GM12801 (cell line): ENCODE data around the gene EIF3K.

Experiments used
- TF ChIP-seq, protein P1 (sequence below): IDR thresholded peaks from one replicate; pipeline ENCODE4 v1.5.1; 2011; ENCODE audit warnings: control low read depth; ENCODE audit not compliant: insufficient read length; ENCODE audit errors: extremely low read depth

EIF3K gene

DNA sequence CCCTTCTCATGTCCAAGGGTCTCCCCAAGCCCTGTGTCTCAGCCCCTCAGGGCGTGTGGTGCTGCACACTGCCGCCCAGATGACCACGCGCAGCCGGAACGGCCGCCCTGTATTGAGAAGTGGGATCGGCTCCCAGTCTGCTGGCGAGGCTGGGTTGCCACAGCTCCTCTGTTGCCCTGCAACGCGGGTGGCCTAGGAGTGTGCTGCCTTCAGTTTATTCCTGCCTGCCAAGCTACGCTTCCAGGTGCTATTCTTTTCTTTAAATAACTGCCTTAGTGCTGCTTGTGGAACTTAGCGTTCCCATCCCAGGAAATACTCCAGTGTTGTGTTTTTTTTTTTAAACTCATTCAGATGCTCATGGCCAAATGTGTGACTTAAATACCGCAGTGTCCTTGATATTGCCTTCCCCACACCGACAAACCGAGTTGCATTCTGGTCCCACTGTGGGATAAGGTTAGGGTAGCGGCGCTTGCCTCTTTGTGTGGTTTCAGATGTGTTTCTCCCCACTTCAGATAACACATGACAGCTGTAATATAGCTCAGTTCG is 45.0 kb downstream of the EIF3K start:
- TF ChIP-seq, protein P1, sequence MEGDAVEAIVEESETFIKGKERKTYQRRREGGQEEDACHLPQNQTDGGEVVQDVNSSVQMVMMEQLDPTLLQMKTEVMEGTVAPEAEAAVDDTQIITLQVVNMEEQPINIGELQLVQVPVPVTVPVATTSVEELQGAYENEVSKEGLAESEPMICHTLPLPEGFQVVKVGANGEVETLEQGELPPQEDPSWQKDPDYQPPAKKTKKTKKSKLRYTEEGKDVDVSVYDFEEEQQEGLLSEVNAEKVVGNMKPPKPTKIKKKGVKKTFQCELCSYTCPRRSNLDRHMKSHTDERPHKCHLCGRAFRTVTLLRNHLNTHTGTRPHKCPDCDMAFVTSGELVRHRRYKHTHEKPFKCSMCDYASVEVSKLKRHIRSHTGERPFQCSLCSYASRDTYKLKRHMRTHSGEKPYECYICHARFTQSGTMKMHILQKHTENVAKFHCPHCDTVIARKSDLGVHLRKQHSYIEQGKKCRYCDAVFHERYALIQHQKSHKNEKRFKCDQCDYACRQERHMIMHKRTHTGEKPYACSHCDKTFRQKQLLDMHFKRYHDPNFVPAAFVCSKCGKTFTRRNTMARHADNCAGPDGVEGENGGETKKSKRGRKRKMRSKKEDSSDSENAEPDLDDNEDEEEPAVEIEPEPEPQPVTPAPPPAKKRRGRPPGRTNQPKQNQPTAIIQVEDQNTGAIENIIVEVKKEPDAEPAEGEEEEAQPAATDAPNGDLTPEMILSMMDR, result no peak

DNA sequence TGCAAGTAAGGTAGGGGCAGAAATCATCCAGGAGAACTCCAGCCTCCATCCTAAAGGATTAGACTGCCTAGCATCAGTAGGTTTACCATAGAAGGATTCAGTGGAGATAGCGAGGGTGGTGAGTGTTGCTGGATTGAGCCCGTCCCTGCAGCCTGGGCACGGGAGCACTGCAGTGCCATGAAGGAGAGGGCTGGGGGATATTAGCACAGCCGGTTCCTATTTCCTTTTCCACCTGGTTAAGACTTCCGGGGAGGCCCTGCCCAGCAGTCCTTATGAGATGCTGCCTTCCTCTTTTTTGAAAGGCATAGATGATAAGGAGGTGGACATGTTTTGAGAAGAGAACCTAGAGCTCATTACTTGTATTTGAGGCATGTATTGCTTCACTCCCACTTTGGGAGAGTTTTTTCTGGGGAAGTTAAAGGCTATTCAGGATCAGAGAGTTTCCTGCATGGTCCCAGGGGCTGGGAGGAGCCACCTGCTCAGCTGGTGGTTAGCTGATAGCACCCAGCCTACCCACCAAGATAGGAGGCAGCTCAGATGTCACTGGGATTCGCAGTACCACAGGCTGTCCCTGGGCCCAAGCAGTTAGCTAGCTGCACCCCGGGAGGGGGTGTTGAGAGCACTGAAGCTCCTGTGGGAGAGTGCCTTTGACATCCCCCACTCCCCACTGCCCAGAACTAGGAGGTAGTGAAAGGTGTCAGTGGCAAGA is 45.7 kb downstream of the EIF3K start:
- TF ChIP-seq, protein P1, result no peak

DNA sequence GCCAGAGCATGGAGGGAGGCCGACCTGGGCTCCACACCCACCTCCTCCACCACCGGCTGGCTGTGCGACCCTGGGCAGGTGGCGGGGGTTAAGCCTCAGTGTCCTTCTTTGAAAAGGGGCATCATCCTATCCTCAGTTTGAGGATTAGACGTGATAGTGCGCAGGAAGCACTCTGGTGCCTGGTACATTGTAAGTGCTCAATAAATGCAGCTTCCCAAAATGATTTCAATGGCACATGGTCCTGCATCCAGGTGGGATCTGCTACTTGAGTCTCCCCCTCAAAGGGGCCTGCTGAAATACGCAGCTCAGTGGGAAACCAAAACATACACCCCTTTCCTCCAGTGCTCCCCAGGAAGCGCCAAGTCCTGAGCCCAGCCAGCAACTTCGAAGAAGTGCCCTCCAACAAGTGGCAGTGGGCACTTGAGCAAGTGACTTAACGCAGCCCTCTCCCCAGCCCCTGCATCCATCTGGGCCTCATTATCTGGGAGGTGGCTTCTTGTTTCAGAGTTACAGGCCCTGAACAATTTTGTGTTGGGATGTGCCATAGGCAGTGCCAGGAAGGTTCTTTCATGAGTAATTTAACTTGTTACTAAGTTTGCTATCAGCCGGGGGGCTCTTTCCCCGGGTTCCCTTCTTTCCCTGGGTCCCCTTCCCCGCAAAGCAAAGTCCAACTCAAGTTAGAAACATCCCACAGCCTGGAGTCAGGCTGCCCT is 46.4 kb downstream of the EIF3K start:
- TF ChIP-seq, protein P1, result no peak

DNA sequence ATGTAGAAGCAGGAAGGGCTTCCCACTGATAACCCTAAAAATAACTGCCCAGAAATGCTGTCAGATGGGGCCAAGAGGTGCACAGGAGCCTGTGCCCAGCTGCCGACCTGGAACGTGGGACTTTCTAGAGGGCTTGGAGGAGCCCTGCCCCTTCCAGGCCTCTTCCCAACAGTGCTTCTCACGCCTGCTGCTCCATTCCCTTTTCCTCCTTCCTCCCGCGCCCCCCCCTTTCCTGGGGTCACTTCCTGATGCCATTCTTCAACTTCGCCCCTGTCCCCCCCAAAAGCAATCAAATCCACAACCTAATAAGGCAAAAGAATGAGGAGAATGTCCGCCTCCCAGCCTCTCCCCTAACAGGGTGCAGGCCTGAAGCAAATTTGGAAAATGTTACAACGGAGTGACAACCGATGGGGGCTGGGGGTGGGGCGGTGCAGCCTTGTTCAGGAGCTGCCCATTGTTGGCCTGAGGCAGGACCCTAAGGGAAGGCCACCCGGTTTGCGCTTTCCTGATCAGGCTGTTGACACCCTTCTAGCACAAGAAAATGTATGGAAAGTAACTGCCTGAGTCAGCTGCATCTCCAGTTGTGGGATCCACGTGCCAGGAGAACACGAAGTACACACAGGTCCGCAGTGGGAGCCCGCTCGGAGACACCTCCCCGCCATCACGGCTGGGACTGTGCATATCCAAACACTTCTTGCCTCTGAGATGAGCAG is 47.1 kb downstream of the EIF3K start:
- TF ChIP-seq, protein P1, result no peak

DNA sequence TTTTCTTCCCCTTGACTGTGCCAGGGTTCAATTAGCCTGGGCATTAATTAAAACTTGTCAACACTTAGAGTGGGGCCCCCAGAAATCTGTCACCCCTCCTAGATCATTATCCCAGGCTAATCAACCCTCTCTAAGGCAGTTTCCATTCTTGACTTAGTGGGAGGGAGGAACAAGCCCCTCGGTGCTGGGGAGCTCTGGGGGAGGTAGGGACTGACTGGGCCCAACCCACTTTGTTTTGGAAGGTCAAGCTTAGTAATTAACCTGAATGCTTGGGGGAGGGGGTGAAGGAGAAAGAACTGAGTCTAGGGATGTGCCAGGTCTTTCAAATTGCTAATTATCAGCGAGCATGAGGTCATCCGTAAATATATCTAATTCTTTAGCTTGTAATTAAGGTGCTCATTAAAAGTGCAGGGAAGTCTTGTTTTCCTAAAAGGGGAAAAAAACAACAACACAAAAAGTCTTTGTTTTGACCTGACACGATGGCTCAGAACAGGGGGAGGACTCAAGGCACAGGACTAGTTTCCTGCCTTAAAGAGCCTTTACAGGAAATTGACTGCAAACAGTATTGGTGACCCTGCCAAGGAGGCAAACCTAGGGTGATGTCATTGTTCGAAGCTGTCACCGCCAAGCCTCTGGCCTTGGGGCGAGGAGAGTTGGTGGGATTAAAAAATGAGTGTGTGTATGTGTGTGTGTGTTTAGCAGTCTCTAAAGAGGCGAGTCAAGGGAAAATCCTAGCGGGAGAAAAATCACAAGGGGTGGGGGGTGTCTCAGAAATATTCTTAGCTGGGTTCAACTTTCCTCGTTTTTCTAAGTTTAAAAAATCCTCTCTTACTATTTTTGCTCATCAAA is 47.9 kb downstream of the EIF3K start:
- TF ChIP-seq, protein P1, result no peak

DNA sequence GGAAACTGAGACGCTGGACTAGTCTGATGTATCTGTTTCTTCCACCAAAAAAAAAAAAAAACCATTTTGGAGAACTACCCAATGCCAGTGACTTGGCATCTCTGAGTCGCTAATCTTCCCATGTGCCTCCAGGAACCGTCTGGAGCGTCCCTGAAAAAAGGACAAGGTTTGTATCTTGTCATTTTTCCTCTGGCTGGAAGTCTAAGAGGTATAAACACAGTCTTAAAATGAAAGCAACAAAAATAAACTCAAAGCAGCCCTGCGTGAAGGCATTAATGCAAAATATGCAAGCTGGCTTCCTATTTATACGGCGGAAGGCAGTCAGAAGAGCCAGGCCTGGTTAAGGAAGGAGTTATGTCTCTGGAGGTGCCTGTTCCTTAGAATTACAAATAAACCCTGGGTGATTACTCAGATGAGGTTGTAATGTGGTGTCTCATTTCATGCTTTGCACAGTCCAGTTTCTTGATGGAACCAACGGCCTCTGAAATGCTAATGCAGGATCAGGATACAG is 48.7 kb downstream of the EIF3K start:
- TF ChIP-seq, protein P1, result no peak
